Stimulated activated CD8-positive, alpha-beta memory T cell treated with anti-CD3 and anti-CD28 coated beads, Interleukin-12 subunit alpha, Interleukin-12 subunit beta, amount 100 ng/mL, for 4 hours (primary cell): ENCODE results near the gene INO80E.

ENCODE experiments used
- DNase-seq: peaks from one replicate; pipeline ENCODE4 v3.0.0-alpha.2; 2020; ENCODE audit warnings: low read depth

The INO80E gene

GRCh38 chr16:29975811-29976511 lies 20.1 kb upstream of the INO80E start:
- DNase-seq, result no peak

DNA sequence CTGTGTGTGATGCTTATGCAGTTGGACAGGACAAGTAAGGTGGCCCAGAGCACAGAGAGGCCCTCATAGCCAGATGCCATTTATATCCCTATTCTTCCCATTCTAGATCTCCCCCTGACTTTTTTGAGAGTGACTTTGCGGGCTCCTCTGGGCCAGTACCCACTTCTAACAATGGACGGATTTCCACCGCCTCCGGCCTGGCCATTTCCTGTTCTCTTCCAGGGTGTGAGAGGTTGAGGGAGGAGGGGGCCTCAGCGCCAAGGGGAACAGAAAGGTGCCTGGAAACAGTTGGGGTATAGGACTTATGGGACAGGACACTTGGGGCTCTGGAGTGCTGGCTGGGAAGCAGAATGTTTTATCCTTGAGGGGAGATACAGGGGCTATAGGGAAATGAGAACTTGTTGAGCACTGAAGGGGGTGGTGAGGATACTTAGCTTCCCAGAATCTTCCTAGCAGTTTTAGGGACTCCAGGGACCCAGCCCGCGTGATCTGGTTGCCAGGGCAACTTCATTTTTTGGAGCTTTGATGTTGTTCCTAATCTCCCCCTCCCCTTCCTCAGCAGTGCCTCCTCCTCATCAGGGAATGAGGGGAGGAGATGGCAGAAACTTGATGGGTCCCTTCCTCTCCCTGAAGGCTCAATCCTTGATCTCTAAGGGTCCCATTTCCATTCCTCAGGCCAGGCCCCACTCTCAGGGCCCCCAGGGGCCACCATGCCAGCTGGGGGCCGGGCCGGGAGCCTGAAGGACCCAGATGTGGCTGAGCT lies 18.8 kb upstream of the INO80E start:
- DNase-seq, result no peak

GRCh38 chr16:29978081-29978480 lies 18.0 kb upstream of the INO80E start:
- no peak for DNase-seq

GRCh38 chr16:29978564-29979270 lies 17.3 kb upstream of the INO80E start:
- no peak for DNase-seq

GRCh38 chr16:29982560-29983419 lies 13.3 kb upstream of the INO80E start:
- DNase-seq, result no peak

DNA sequence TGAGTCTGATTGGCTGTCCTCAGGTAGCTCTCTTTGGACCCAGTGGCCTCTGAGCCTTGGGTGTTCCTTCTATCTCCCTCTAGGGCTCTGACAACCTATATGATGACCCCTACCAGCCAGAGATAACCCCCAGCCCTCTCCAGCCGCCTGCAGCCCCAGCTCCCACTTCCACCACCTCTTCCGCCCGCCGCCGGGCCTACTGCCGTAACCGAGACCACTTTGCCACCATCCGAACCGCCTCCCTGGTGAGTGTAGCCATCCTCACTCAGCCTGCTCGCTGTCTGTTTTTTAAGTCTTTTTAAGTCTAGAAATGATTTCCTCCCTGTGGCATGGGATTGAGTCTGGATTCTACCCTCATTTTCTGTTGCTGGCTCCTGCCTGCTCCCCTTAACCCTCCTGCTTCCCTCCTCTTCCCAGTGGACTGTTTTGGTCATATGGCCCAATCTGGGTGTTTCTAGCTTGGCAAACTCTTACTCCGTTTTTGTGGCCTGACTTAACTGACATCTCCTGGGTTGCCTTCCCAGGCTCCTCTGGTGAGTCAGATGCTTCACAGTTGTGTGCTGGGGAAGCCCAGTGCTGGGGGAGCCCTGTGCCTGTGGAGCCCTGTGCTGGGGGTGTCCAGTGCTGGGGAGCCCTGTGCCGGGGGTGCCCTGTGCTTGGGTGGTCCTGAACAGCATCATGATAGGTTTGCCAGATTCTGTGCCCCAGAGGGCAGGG lies 12.5 kb upstream of the INO80E start:
- DNase-seq, result no peak

GRCh38 chr16:29984137-29984763 lies 11.8 kb upstream of the INO80E start:
- no peak for DNase-seq

DNA sequence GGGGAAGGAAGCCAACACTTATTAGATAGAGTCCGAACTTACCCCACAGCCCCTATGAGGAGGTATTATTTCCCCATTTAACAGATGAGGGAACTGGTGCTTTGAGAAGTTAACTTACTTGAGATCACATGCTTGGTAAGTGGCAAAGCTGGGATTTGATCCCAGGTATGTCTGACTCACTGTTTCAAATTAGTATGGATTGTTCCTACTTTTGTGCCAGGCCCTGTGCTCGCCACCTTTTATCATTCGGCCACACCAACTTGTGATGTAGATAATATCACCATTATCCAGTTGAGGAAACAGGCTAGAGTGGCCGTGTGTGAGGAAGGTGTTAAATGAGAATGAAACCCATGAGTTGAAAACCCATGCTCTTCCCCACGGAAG lies 11.3 kb upstream of the INO80E start:
- no peak for DNase-seq

DNA sequence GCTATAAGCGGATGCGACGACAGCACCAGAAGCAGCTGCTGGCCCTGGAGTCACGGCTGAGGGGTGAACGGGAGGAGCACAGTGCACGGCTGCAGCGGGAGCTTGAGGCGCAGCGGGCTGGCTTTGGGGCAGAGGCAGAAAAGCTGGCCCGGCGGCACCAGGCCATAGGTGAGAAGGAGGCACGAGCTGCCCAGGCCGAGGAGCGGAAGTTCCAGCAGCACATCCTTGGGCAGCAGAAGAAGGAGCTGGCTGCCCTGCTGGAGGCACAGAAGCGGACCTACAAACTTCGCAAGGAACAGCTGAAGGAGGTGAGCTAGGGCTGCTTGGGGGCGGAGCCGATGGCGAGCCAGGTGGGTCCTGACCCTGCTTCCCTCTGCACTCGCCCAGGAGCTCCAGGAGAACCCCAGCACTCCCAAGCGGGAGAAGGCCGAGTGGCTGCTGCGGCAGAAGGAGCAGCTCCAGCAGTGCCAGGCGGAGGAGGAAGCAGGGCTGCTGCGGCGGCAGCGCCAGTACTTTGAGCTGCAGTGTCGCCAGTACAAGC lies 10.7 kb upstream of the INO80E start:
- no peak for DNase-seq

DNA sequence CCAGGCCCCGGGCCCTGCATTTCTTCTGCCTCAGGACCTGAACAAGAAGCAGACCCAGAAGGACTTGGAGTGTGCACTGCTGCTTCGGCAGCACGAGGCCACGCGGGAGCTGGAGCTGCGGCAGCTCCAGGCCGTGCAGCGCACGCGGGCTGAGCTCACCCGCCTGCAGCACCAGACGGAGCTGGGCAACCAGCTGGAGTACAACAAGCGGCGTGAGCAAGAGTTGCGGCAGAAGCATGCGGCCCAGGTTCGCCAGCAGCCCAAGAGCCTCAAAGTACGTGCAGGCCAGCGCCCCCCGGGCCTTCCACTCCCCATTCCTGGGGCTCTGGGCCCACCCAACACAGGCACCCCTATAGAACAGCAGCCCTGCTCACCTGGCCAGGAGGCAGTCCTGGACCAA lies 9.8 kb upstream of the INO80E start:
- DNase-seq, result no peak

DNA sequence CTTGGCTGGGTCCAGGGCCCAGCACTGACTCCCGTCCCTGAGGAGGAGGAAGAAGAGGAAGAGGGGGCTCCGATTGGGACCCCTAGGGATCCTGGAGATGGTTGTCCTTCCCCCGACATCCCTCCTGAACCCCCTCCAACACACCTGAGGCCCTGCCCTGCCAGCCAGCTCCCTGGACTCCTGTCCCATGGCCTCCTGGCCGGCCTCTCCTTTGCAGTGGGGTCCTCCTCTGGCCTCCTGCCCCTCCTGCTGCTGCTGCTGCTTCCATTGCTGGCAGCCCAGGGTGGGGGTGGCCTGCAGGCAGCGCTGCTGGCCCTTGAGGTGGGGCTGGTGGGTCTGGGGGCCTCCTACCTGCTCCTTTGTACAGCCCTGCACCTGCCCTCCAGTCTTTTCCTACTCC lies 9.1 kb upstream of the INO80E start:
- no peak for DNase-seq

- DNase-seq, result no peak
These were observed 8.5 kb upstream of the INO80E start for GRCh38 chr16:29987371-29988085.

GRCh38 chr16:29988346-29989075 lies 7.5 kb upstream of the INO80E start:
- no peak for DNase-seq

- DNase-seq, result no peak
These were observed 6.8 kb upstream of the INO80E start for GRCh38 chr16:29989111-29989858.

GRCh38 chr16:29990034-29990433 lies 6.0 kb upstream of the INO80E start:
- DNase-seq, result no peak

DNA sequence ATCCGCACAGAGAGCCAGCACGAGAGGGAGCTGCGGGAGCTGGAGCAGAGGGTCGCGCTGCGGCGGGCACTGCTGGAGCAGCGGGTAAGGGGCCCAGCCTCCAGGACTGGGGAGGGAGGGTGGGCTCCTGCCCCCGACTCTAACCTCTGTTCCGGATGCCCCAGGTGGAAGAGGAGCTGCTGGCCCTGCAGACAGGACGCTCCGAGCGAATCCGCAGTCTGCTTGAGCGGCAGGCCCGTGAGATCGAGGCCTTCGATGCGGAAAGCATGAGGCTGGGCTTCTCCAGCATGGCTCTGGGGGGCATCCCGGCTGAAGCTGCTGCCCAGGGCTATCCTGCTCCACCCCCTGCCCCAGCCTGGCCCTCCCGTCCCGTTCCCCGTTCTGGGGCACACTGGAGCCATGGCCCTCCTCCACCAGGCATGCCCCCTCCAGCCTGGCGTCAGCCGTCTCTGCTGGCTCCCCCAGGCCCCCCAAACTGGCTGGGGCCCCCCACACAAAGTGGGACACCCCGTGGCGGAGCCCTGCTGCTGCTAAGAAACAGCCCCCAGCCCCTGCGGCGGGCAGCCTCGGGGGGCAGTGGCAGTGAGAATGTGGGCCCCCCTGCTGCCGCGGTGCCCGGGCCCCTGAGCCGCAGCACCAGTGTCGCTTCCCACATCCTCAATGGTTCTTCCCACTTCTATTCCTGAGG lies 5.0 kb upstream of the INO80E start:
- no peak for DNase-seq

DNA sequence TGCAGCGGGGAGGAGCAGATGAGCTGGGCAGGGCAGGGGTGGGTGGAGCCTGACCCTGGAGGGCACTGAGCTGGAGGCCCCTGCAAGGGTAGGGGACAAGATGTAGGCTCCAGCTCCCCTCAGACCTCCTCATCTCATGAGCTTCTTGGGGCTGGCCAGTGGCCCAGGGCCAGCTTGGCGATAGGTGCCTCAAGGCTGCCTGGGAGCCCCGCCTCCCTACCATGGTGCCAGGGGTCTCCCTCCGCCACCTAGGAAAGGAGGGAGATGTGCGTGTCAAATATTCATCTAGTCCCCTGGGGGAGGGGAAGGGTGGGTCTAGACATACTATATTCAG lies 4.5 kb upstream of the INO80E start:
- DNase-seq, result no peak

DNA sequence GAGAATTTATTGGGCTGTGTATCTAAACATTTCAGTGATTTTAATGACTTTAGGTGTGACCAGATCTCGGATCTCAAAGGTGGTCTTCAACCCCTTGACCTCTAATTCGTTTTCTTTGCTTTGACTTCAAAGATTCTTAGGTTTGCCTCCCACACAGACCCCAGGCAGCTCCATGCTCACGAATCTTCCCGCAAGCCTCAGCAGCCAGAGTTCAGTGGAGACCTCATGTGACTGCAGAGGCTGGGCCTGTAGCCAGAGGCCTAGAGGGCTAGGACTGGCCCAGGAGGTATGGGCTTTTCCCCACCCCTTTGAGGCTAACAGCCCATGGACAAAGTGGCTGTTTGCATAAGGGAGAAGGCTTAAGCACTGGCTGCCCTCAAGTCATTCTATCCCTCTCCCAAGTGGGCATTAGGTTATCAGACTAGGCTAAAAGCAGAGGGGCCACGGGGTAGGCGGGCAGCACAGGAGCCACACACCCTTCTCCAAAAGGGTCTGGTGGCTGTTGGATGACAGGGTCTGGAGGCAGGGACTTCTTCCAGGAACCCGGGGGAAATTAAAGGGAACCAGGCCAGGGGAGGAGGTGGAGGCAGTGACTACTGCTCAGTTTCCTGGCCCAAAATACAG lies 3.6 kb upstream of the INO80E start:
- DNase-seq, result no peak
